Right cardiac atrium (tissue), 5 donors: ENCODE results near the gene NCOA1. TPM values are rescaled to one million over a fixed set of nuclear protein-coding genes. Genes with fewer than 3 reads are reported as not detected.
A peak's percentile ranks its signal among the peaks of the same experiment; 100 is the strongest.
"Not testable (repeated sequence)": the region's sequence is repeated elsewhere in the genome, so short reads cannot be mapped to it uniquely, and the experiment has no call there.

Experiments
- ATAC-seq, 2 donors: fragments of 200-7000 bp; cut with Tn5 transposase; one replicate each; pipeline versions ENCODE4 v1.8.0 to v1.9.1; 2020; ENCODE audit warnings: moderate library complexity in 2 of 2, mild to moderate bottlenecking in 1 of 2
- DNase-seq, 3 donors: peaks; one replicate each; pipeline ENCODE4 v3.0.0-alpha.2; 2020
- H3K27ac ChIP-seq: one replicate; pipeline ENCODE4 v1.5.1; 2013; ENCODE audit warnings: mild to moderate bottlenecking, low read length, control low read depth, moderate library complexity
- H3K27me3 ChIP-seq: one replicate; pipeline ENCODE4 v1.6.1; 2013; ENCODE audit not compliant: control insufficient read depth, insufficient read depth
- H3K4me1 ChIP-seq: one replicate; pipeline ENCODE4 v1.6.1; 2013; ENCODE audit warnings: low read length; ENCODE audit not compliant: control insufficient read depth, insufficient read depth
- H3K4me3 ChIP-seq: one replicate; pipeline ENCODE4 v1.5.1; 2013; ENCODE audit warnings: low read length, control low read depth
- H3K9me3 ChIP-seq: one replicate; pipeline ENCODE4 v1.6.1; 2013; ENCODE audit warnings: low read length; ENCODE audit not compliant: control insufficient read depth
- WGBS: extraction: QIAGEN DNeasy Blood & Tissue Kit; methylation state at CpG from one replicate; pipeline ENCODE4 v1.1.7; 2013; 5-methylcytosine and 5-hydroxymethylcytosine counted together
- intact Hi-C, 4 donors: fragments of 100-400 bp; cut with DNase I; formaldehyde crosslinking; loops; one replicate each; pipeline versions ENCODE4 v1.11.0 to v1.14.0; 2022 to 2023
- polyA plus RNA-seq: library from polyadenylated mRNA; stranded (reverse); fragments of 200-250 nt; gene quantifications from one replicate; pipeline ENCODE4 v1.2.3, GENCODE V29; 2013
- total RNA-seq, 4 donors: library from RNA; stranded (reverse); fragmentation: NEBNext Ultra II Directional; extraction: Animal tissue kit (Norgen Biotek cat#: 25700); gene quantifications; one replicate each; pipeline ENCODE4 v1.2.1, GENCODE V29; 2021
- donor health status: healthy with polysubstance abuse.
- donor health status: DM: no; HTN: yes; CAD: no.
- donor health status: DM: no; HTN: no; CAD: no.
- donor health status: DM: no; HTN: yes; CAD: no; lungs with severe emphysema.
- donor health status: DM: yes; HTN: yes; CAD: no.

The NCOA1 gene
- total and polyA plus RNA-seq, 5 donors: 11.8 to 37.1 (median 34.6) TPM

GRCh38 chr2:24559473-24560113 lies 68.5 kb downstream of the NCOA1 start:
- intact Hi-C loops: no loop called here
- Histone ChIP-seq H3K27me3 (no peaks in the 10 kb centered on the region), H3K27ac (no peak overlapping the region), H3K4me3 (no peak overlapping the region), H3K4me1 (peaks cover 15% of the 10 kb centered on the region), H3K9me3 (no peaks in the 10 kb centered on the region)
- ATAC-seq (peak; percentile 42 to 72), DNase-seq (no peak)
- WGBS: 57% methylated on average over 2 of the region's 2 CpGs

- DNase-seq (no peak), ATAC-seq (peak; percentile 16 to 18)
- Histone ChIP-seq H3K9me3 (no peaks in the 10 kb centered on the region), H3K4me1 (peaks cover 4% of the 10 kb centered on the region), H3K27ac (no peak overlapping the region), H3K27me3 (no peaks in the 10 kb centered on the region), H3K4me3 (no peak overlapping the region)
- intact Hi-C loops: no loop called here
- WGBS: 97% methylated on average over 8 of the region's 8 CpGs
Measured at GRCh38 chr2:24565537-24565936, 74.5 kb downstream of the NCOA1 start.

GRCh38 chr2:24566209-24566608 lies 75.2 kb downstream of the NCOA1 start:
- intact Hi-C loops: no loop called here
- 98% methylated on average over 3 of the region's 3 CpGs for WGBS

DNA sequence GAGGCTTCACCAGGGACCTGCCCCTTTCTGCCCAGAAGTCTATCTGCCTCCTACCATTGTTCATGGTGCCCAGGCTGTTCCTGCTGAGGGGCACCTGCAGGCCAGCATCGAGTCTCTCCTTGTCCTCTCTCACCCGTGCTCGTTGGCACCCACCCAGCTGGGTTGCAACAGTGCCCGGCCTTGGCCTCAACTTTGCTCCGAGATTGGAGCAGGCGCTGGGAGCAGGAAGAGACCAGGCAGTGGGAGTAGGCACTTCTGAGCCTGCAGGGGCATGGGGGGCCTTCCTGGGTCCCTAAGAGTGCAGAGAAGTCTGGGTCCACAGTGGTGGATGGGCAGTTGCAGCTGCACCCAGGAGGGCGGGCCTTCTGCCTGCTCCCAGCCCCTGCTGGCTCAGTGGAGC lies 75.6 kb downstream of the NCOA1 start:
- Histone ChIP-seq H3K4me1 (peaks cover 4% of the 10 kb centered on the region), H3K4me3 (no peak overlapping the region), H3K27me3 (no peaks in the 10 kb centered on the region), H3K9me3 (no peaks in the 10 kb centered on the region), H3K27ac (no peak overlapping the region)
- 97% methylated on average over 7 of the region's 7 CpGs for WGBS
- ATAC-seq (peak in 1 of 2 donors; percentile 21), DNase-seq (peak in 1 of 3 donors; percentile 47)
- intact Hi-C loops: no loop called here

More at GRCh38 chr2:24566209-24566608, 75.2 kb downstream of the NCOA1 start:
- H3K27me3 ChIP-seq: no peaks in the 10 kb centered on the region
- H3K27ac ChIP-seq: no peak overlapping the region
- DNase-seq (no peak), ATAC-seq (no peak)
- H3K4me1 ChIP-seq: peaks cover 4% of the 10 kb centered on the region
- H3K4me3 ChIP-seq: no peak overlapping the region
- H3K9me3 ChIP-seq: no peaks in the 10 kb centered on the region

DNA sequence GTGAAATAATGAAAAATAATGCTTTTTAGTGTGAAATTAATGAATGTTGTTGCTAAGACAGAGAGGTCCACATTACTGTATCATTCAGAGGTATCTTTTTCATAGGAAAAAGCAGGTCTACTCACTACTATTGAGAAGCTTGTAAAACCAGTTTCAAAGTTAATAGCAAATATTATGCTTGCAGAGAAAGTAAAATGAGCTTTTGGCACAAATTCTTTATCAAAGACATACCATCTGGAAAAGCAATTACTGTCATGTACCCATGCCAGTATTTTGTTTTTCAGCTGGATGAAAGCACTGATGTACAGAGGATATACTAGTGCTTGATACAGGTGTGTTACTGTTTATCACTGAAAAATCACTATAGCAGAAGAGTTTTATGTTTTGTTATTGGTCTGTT lies 77.5 kb downstream of the NCOA1 start:
- Histone ChIP-seq H3K4me3 (no peak overlapping the region), H3K27me3 (no peaks in the 10 kb centered on the region), H3K9me3 (no peaks in the 10 kb centered on the region), H3K27ac (no peak overlapping the region), H3K4me1 (no peaks in the 10 kb centered on the region)
- ATAC-seq (no peak), DNase-seq (no peak)
- intact Hi-C loops: no loop called here

- WGBS: 96% methylated on average over 10 of the region's 10 CpGs
Measured at GRCh38 chr2:24569565-24569964, 78.5 kb downstream of the NCOA1 start.

GRCh38 chr2:24570225-24570624 lies 79.2 kb downstream of the NCOA1 start:
- WGBS: 99% methylated on average over 1 of the region's 1 CpG
- no peaks in the 10 kb centered on the region for H3K9me3 ChIP-seq
- no peaks in the 10 kb centered on the region for H3K4me1 ChIP-seq
- H3K27me3 ChIP-seq: no peaks in the 10 kb centered on the region
- no peak overlapping the region for H3K4me3 ChIP-seq
- intact Hi-C loops: no loop called here
- no peak overlapping the region for H3K27ac ChIP-seq
- ATAC-seq: no peak
- no peak for DNase-seq

More at GRCh38 chr2:24569565-24569964, 78.5 kb downstream of the NCOA1 start:
- DNase-seq, ATAC-seq, H3K27ac ChIP-seq, H3K27me3 ChIP-seq, H3K9me3 ChIP-seq, H3K4me1 ChIP-seq, H3K4me3 ChIP-seq, intact Hi-C loops: not testable (repeated sequence)

- peaks cover 2% of the 10 kb centered on the region for H3K4me1 ChIP-seq
- H3K4me3 ChIP-seq: no peak overlapping the region
- no peaks in the 10 kb centered on the region for H3K27me3 ChIP-seq
- H3K9me3 ChIP-seq: no peaks in the 10 kb centered on the region
- no peak for ATAC-seq
- DNase-seq: no peak
- 78% methylated on average over 2 of the region's 2 CpGs for WGBS
- intact Hi-C loops: no loop called here
- H3K27ac ChIP-seq: no peak overlapping the region
Measured at GRCh38 chr2:24571828-24572442, 80.9 kb downstream of the NCOA1 start.

GRCh38 chr2:24576146-24576545 lies 85.1 kb downstream of the NCOA1 start:
- H3K4me1 ChIP-seq: peaks cover 6% of the 10 kb centered on the region
- H3K27ac ChIP-seq: no peak overlapping the region
- no peaks in the 10 kb centered on the region for H3K9me3 ChIP-seq
- intact Hi-C loops: no loop called here
- H3K27me3 ChIP-seq: no peaks in the 10 kb centered on the region
- DNase-seq (no peak), ATAC-seq (no peak)
- H3K4me3 ChIP-seq: no peak overlapping the region

- intact Hi-C loops: no loop called here
- H3K9me3 ChIP-seq: no peaks in the 10 kb centered on the region
- ATAC-seq (no peak), DNase-seq (no peak)
- peaks cover 7% of the 10 kb centered on the region for H3K4me1 ChIP-seq
- no peak overlapping the region for H3K4me3 ChIP-seq
- no peaks in the 10 kb centered on the region for H3K27me3 ChIP-seq
- 95% methylated on average over 1 of the region's 1 CpG for WGBS
- no peak overlapping the region for H3K27ac ChIP-seq
Measured at GRCh38 chr2:24576617-24577016, 85.6 kb downstream of the NCOA1 start.

DNA sequence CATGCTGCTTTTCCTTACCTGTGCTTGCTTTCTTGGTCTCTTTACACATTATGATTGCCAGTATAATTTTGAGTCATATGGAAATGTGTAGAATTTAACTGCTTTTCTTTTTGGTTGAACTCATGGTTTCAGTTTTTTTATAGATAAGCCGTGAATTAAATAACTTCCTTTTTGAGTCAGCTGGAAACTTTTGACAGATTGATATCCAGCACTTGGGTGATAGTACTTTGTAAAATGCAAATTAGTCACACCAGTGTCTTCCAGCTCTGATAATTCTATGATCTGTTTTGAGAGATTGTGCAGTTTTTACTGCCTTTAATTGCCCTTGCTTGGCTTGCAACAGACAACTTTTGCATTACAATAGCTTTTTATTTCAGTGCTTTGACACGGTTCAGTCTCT lies 86.4 kb downstream of the NCOA1 start:
- no peak overlapping the region for H3K4me3 ChIP-seq
- intact Hi-C loops: no loop called here
- H3K27ac ChIP-seq: no peak overlapping the region
- H3K27me3 ChIP-seq: no peaks in the 10 kb centered on the region
- H3K9me3 ChIP-seq: no peaks in the 10 kb centered on the region
- ATAC-seq (no peak), DNase-seq (no peak)
- peaks cover 7% of the 10 kb centered on the region for H3K4me1 ChIP-seq
- WGBS: 44% methylated on average over 2 of the region's 2 CpGs
